T-cell (primary cell): ENCODE measurements around the gene SPATA6L. TPM values are rescaled to one million over a fixed set of nuclear protein-coding genes. Genes with fewer than 3 reads are reported as not detected.

Experiments used
- ATAC-seq, 4 experiments: fragments of 200-7000 bp in 3 of 4; fragments of 150-1000 bp in 1 of 4; cut with Tn5 transposase; replicated peaks in 1 of 4; 1 replicate in 3 of 4; 2 replicates in 1 of 4; pipeline ENCODE4 v1.10.0; 2021; ENCODE audit warnings: moderate library complexity in 3 of 4, mild to moderate bottlenecking in 2 of 4, moderate number of reproducible peaks in 1 of 4
- CTCF ChIA-PET, 2 donors: fragments of 300-600 bp; sonication (Branson Sonifier 250); formaldehyde crosslinking; loops; one replicate each; lab custom pipeline; 2022; ENCODE audit warnings: antibody characterized with exemption in 2 of 2; lab: Charles Lee
- POLR2A ChIA-PET, 2 donors: fragments of 300-600 bp; sonication (Branson Sonifier 250); formaldehyde crosslinking; loops; one replicate each; lab custom pipeline; 2022; ENCODE audit warnings: antibody characterized with exemption in 2 of 2; lab: Charles Lee
- DNase-seq, 35 experiments: peaks; one replicate each; pipeline versions ENCODE4 v3.0.0 to v3.0.0-alpha.2; 2013 to 2023
- H3K27ac ChIP-seq: one replicate; pipeline ENCODE4 v1.5.1; 2013; ENCODE audit warnings: low read length
- H3K27me3 ChIP-seq, 2 experiments: replicated peaks in 1 of 2; 1 replicate in 1 of 2; 2 replicates in 1 of 2; pipeline versions ENCODE4 v1.6.1 to v1.7.0; 2013; ENCODE audit warnings: low read length in 1 of 2, mixed read lengths in 1 of 2; ENCODE audit not compliant: control insufficient read depth in 2 of 2, insufficient read depth in 2 of 2; ENCODE audit errors: extremely low read depth in 1 of 2
- H3K36me3 ChIP-seq, 2 donors: 1 replicate in 1 of 2; 2 replicates in 1 of 2; pipeline versions ENCODE4 v1.6.1 to v1.7.0; 2013; ENCODE audit warnings: low read length in 1 of 2; ENCODE audit not compliant: control insufficient read depth in 2 of 2, insufficient read depth in 1 of 2; ENCODE audit errors: extremely low read depth in 1 of 2
- H3K4me1 ChIP-seq, 2 experiments: 1 replicate in 1 of 2; 2 replicates in 1 of 2; pipeline versions ENCODE4 v1.6.1 to v1.7.0; 2013; ENCODE audit warnings: low read length in 2 of 2, mixed read lengths in 1 of 2; ENCODE audit not compliant: insufficient read depth in 2 of 2, control insufficient read depth in 1 of 2; ENCODE audit errors: extremely low read depth in 1 of 2
- H3K4me3 ChIP-seq, 2 donors: 1 replicate in 1 of 2; 2 replicates in 1 of 2; pipeline versions ENCODE4 v1.5.1 to v1.7.0; 2013; ENCODE audit warnings: mild to moderate bottlenecking in 2 of 2, low read length in 1 of 2, moderate library complexity in 1 of 2; ENCODE audit not compliant: control insufficient read depth in 1 of 2; ENCODE audit errors: extremely low read depth in 1 of 2
- H3K9me3 ChIP-seq: 2 replicates; pipeline ENCODE4 v1.7.0; 2013
- H3K27ac Mint-ChIP-seq, 2 donors: one replicate each; pipeline ENCODE4 v1.8.0; 2020 to 2021; ENCODE audit warnings: mild to moderate bottlenecking in 2 of 2, mixed read lengths in 2 of 2
- H3K27me3 Mint-ChIP-seq, 2 donors: one replicate each; pipeline ENCODE4 v1.8.0; 2021 to 2022; ENCODE audit warnings: mixed read lengths in 2 of 2
- H3K36me3 Mint-ChIP-seq: one replicate; pipeline ENCODE4 v1.8.0; 2021; ENCODE audit warnings: mixed read lengths
- H3K4me1 Mint-ChIP-seq, 3 donors: one replicate each; pipeline ENCODE4 v1.8.0; 2020 to 2022; ENCODE audit warnings: mixed read lengths in 3 of 3, mild to moderate bottlenecking in 1 of 3
- H3K4me3 Mint-ChIP-seq, 3 donors: one replicate each; pipeline ENCODE4 v1.8.0; 2020 to 2022; ENCODE audit warnings: mild to moderate bottlenecking in 3 of 3, mixed read lengths in 3 of 3, moderate library complexity in 3 of 3
- H3K9me3 Mint-ChIP-seq, 3 donors: one replicate each; pipeline ENCODE4 v1.8.0; 2020 to 2022; ENCODE audit warnings: mixed read lengths in 3 of 3
- WGBS: methylation state at CpG from one replicate; pipeline ENCODE4 v1.1.5; 2013; ENCODE audit warnings: missing lambda C conversion rate; ENCODE audit not compliant: insufficient coverage; 5-methylcytosine and 5-hydroxymethylcytosine counted together
- total RNA-seq, 35 experiments: library from RNA in 6 of 35; stranded (reverse) in 6 of 35; fragments of 120-200 nt in 1 of 35; gene quantifications; one replicate each; pipeline versions ENCODE4 v1.2.1 to v1.2.4 and lab custom pipeline; 2013 to 2026

The SPATA6L gene
- total RNA-seq, 5 donors from 2014 or later (not counting 1 experiment from before 2014, with no cell fraction given), result 1.2 to 5.2 (median 2.5) TPM

GRCh38 chr9:4581035-4581760 is 85.1 kb downstream of the SPATA6L start:
- CTCF ChIA-PET, result interaction anchor here (0.6 to 0.7 kb wide), 3 partner anchors 23 to 267 kb away, joined by 3 to 4 read pairs (median 4); no protein-coding TSS in a partner anchor
- H3K36me3 Mint-ChIP-seq, result peaks cover 7% of the 10 kb centered on the region
- Histone ChIP-seq H3K4me3 (no peak overlapping the region), H3K27ac (no peak overlapping the region), H3K36me3 (no peaks in the 10 kb centered on the region), H3K9me3 (no peaks in the 10 kb centered on the region), H3K27me3 (no peaks in the 10 kb centered on the region), H3K4me1 (no peaks in the 10 kb centered on the region)
- ATAC-seq, result no peak
- POLR2A ChIA-PET, result no interaction called here
- no peak for DNase-seq
- H3K4me1 Mint-ChIP-seq, result peaks cover 0 to 5% (median 0%) of the 10 kb centered on the region in 3 donors
- WGBS, result no CpG with 5 or more reads among the region's 2 CpGs
- H3K27me3 Mint-ChIP-seq, result no peaks in the 10 kb centered on the region
- H3K27ac Mint-ChIP-seq, result no peak overlapping the region
- no peak overlapping the region for H3K4me3 Mint-ChIP-seq
- H3K9me3 Mint-ChIP-seq, result no peaks in the 10 kb centered on the region

GRCh38 chr9:4579001-4579400 is 87.3 kb downstream of the SPATA6L start:
- Histone ChIP-seq H3K4me3 (no peak overlapping the region), H3K4me1 (peaks cover 0 to 3% of the 10 kb centered on the region in 2 experiments), H3K36me3 (no peaks in the 10 kb centered on the region), H3K9me3 (no peaks in the 10 kb centered on the region), H3K27me3 (no peaks in the 10 kb centered on the region), H3K27ac (no peak overlapping the region)
- Mint-ChIP-seq H3K4me1 (peaks cover 8 to 11% (median 8%) of the 10 kb centered on the region in 3 donors), H3K36me3 (peaks cover 7% of the 10 kb centered on the region), H3K4me3 (no peak overlapping the region), H3K9me3 (no peaks in the 10 kb centered on the region), H3K27me3 (no peaks in the 10 kb centered on the region), H3K27ac (no peak overlapping the region)
- DNase-seq, result no peak
- ChIA-PET POLR2A (no interaction called here), CTCF (no interaction called here)
- no peak for ATAC-seq
- no CpG with 5 or more reads among the region's 2 CpGs for WGBS

GRCh38 chr9:4576448-4576847 is 89.8 kb downstream of the SPATA6L start:
- Mint-ChIP-seq H3K4me1 (peaks cover 28 to 31% (median 28%) of the 10 kb centered on the region in 3 donors), H3K4me3 (no peak overlapping the region), H3K36me3 (peaks cover 7% of the 10 kb centered on the region), H3K27me3 (no peaks in the 10 kb centered on the region), H3K27ac (no peak overlapping the region), H3K9me3 (no peaks in the 10 kb centered on the region)
- DNase-seq (no peak), ATAC-seq (no peak)
- ChIA-PET POLR2A (interaction anchor here in 1 of 2 donors (0.6 kb wide), 1 partner anchor 25 kb away, joined by 4 read pairs; no protein-coding TSS in a partner anchor), CTCF (no interaction called here)
- H3K27me3 ChIP-seq, result no peaks in the 10 kb centered on the region
- no peak overlapping the region for H3K4me3 ChIP-seq
- peaks cover 4 to 13% of the 10 kb centered on the region in 2 experiments for H3K4me1 ChIP-seq
- H3K27ac ChIP-seq, result no peak overlapping the region
- WGBS, result 96% methylated on average over 7 of the region's 8 CpGs
- no peaks in the 10 kb centered on the region for H3K36me3 ChIP-seq
- no peaks in the 10 kb centered on the region for H3K9me3 ChIP-seq

- Mint-ChIP-seq H3K9me3 (no peaks in the 10 kb centered on the region), H3K4me1 (peaks cover 28 to 32% (median 28%) of the 10 kb centered on the region in 3 donors), H3K36me3 (peaks cover 7% of the 10 kb centered on the region), H3K27ac (peak overlapping the region in 1 of 2 donors; percentile 34), H3K4me3 (no peak overlapping the region), H3K27me3 (no peaks in the 10 kb centered on the region)
- ChIA-PET CTCF (no interaction called here), POLR2A (no interaction called here)
- Histone ChIP-seq H3K27ac (no peak overlapping the region), H3K4me1 (peaks cover 4 to 13% of the 10 kb centered on the region in 2 experiments), H3K9me3 (no peaks in the 10 kb centered on the region), H3K36me3 (no peaks in the 10 kb centered on the region), H3K4me3 (no peak overlapping the region), H3K27me3 (no peaks in the 10 kb centered on the region)
- no peak for DNase-seq
- WGBS, result 93% methylated on average over 5 of the region's 8 CpGs
- no peak for ATAC-seq
These were observed 90.3 kb downstream of the SPATA6L start for GRCh38 chr9:4575997-4576396.

- no peak for DNase-seq
- Histone ChIP-seq H3K27me3 (no peaks in the 10 kb centered on the region), H3K36me3 (no peaks in the 10 kb centered on the region), H3K4me1 (peaks cover 4 to 13% of the 10 kb centered on the region in 2 experiments), H3K27ac (no peak overlapping the region), H3K4me3 (no peak overlapping the region), H3K9me3 (no peaks in the 10 kb centered on the region)
- peaks cover 28 to 33% (median 31%) of the 10 kb centered on the region in 3 donors for H3K4me1 Mint-ChIP-seq
- H3K27me3 Mint-ChIP-seq, result no peaks in the 10 kb centered on the region
- CTCF ChIA-PET, result interaction anchor here in 1 of 2 donors (1.3 kb wide), 1 partner anchor 8 kb away, joined by 3 read pairs; no protein-coding TSS in a partner anchor
- no peaks in the 10 kb centered on the region for H3K9me3 Mint-ChIP-seq
- H3K27ac Mint-ChIP-seq, result peak overlapping the region in 1 of 2 donors; percentile 25
- peak in 2 of 4 experiments; percentile 34 to 42 for ATAC-seq
- peaks cover 7% of the 10 kb centered on the region for H3K36me3 Mint-ChIP-seq
- H3K4me3 Mint-ChIP-seq, result no peak overlapping the region
- 94% methylated on average over 2 of the region's 7 CpGs for WGBS
- POLR2A ChIA-PET, result no interaction called here
These were observed 91.5 kb downstream of the SPATA6L start for GRCh38 chr9:4574657-4575243.

- no peaks in the 10 kb centered on the region for H3K27me3 Mint-ChIP-seq
- ChIA-PET CTCF (interaction anchor here (0.5 to 1.9 kb wide), 2 partner anchors 21 to 66 kb away, joined by 3 to 5 read pairs; no protein-coding TSS in a partner anchor), POLR2A (no interaction called here)
- H3K4me3 ChIP-seq, result no peak overlapping the region
- 100% methylated on average over 1 of the region's 5 CpGs for WGBS
- H3K4me1 ChIP-seq, result peaks cover 4 to 13% of the 10 kb centered on the region in 2 experiments
- no peaks in the 10 kb centered on the region for H3K9me3 Mint-ChIP-seq
- no peak overlapping the region for H3K27ac ChIP-seq
- peaks cover 7% of the 10 kb centered on the region for H3K36me3 Mint-ChIP-seq
- H3K4me1 Mint-ChIP-seq, result peaks cover 28 to 33% (median 31%) of the 10 kb centered on the region in 3 donors
- H3K36me3 ChIP-seq, result no peaks in the 10 kb centered on the region
- ATAC-seq (no peak), DNase-seq (no peak)
- no peak overlapping the region for H3K4me3 Mint-ChIP-seq
- H3K27me3 ChIP-seq, result no peaks in the 10 kb centered on the region
- H3K27ac Mint-ChIP-seq, result no peak overlapping the region
- no peaks in the 10 kb centered on the region for H3K9me3 ChIP-seq
These were observed 92.5 kb downstream of the SPATA6L start for GRCh38 chr9:4573634-4574389.
